ENCODE results near the gene UBQLNL. TPM values are rescaled to one million over a fixed set of nuclear protein-coding genes. Genes with fewer than 3 reads are reported as not detected.

UBQLNL gene
- total RNA-seq, 2 donors from 2014 or later: 0.52 to 4.3 TPM

- intact Hi-C loops (cut with DNase I): no loop called here
- no peaks in the 10 kb centered on the region for H3K9me3 ChIP-seq
- TF ChIP-seq CTCF (IDR thresholded peaks at IDR 0.05): no peak
- no peak for TF ChIP-seq POLR2A (IDR thresholded peaks at IDR 0.05)
Measured at GRCh38 chr11:5527716-5528115, 11.2 kb upstream of the UBQLNL start.

DNA sequence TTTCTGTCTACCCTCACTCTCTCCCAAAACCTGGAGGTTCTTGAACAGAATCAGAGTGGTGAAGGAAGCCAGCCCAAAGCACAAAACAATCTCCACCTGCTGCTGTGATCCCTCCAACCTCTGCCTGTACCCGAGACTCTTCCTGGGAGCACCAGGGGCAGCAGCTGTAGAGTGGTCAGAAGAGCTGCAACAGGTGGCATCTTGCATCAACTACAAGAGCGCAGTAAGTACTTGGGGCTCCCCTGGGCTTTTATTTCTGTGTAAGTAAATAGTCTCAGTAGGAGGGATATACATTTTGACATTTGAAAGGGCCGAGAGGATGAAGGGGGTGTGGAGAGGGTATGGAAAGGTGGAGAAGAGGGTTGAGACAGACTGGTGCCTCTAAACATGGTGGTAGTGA lies 8.3 kb upstream of the UBQLNL start:
- H3K36me3 ChIP-seq (replicated peaks in 1 of 2; ENCODE audit: insufficient read depth in 1 of 2, low read depth in 2 of 2): no peaks in the 10 kb centered on the region
- H3K27ac ChIP-seq: no peak overlapping the region
- ATAC-seq (no peak), DNase-seq (no peak)
- H3K27me3 ChIP-seq: no peaks in the 10 kb centered on the region
- no peak overlapping the region for H3K4me3 ChIP-seq
- intact Hi-C loops (cut with DNase I): no loop called here
- WGBS, 2 donors: 53 to 73% methylated on average over 3 of the region's 3 CpGs
- TF ChIP-seq POLR2A (IDR thresholded peaks at IDR 0.05) (no peak), CTCF (IDR thresholded peaks at IDR 0.05) (no peak)
- no peaks in the 10 kb centered on the region for H3K9me3 ChIP-seq
- H3K4me1 ChIP-seq: no peaks in the 10 kb centered on the region

More at GRCh38 chr11:5527716-5528115, 11.2 kb upstream of the UBQLNL start:
- H3K27me3 ChIP-seq: no peaks in the 10 kb centered on the region
- 85% methylated on average over 5 of the region's 5 CpGs; no CpG with 5 or more reads in 1 of the 2 donors for WGBS, 2 donors
- no peak for DNase-seq
- no peaks in the 10 kb centered on the region for H3K4me1 ChIP-seq
- no peaks in the 10 kb centered on the region for H3K36me3 ChIP-seq (replicated peaks in 1 of 2; ENCODE audit: insufficient read depth in 1 of 2, low read depth in 2 of 2)
- no peak overlapping the region for H3K27ac ChIP-seq
- ATAC-seq: no peak
- H3K4me3 ChIP-seq: no peak overlapping the region

- H3K4me1 ChIP-seq: no peaks in the 10 kb centered on the region
- intact Hi-C loops (cut with DNase I): no loop called here
- no peaks in the 10 kb centered on the region for H3K36me3 ChIP-seq (replicated peaks in 1 of 2; ENCODE audit: insufficient read depth in 1 of 2, low read depth in 2 of 2)
- H3K9me3 ChIP-seq: no peaks in the 10 kb centered on the region
- no peak overlapping the region for H3K4me3 ChIP-seq
- TF ChIP-seq POLR2A (IDR thresholded peaks at IDR 0.05) (no peak), CTCF (IDR thresholded peaks at IDR 0.05) (no peak)
- no peak overlapping the region for H3K27ac ChIP-seq
- WGBS, 2 donors: 88 to 96% methylated on average over 2 of the region's 2 CpGs
- DNase-seq (no peak), ATAC-seq (no peak)
- no peaks in the 10 kb centered on the region for H3K27me3 ChIP-seq
Measured at GRCh38 chr11:5522308-5522707, 5.8 kb upstream of the UBQLNL start.

DNA sequence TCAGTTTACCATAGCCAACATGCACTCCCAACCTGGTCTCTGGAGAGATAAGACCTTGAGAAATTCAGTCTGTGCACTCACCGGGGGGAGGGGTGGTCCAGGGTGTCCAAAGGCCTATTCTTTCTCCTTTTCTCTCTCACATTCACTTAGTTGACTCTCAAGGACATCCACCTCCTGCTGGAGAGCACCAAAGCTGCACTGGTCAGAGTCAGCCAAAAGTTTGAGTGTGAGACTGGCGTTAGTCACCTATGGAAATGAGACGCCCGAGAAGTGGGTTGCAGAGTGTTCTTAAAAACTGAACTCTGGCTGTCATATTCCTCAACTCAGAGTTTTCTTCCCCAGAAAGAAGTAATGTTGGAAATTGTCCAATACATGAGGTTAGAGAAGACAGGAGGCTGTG lies 5.0 kb upstream of the UBQLNL start:
- WGBS, 2 donors: 89 to 91% methylated on average over 4 of the region's 4 CpGs

More for the DNA sequence above, 5.0 kb upstream of the UBQLNL start:
- no peak for DNase-seq
- H3K36me3 ChIP-seq (replicated peaks in 1 of 2; ENCODE audit: insufficient read depth in 1 of 2, low read depth in 2 of 2): no peaks in the 10 kb centered on the region
- intact Hi-C loops (cut with DNase I): no loop called here
- H3K27ac ChIP-seq: no peak overlapping the region
- no peaks in the 10 kb centered on the region for H3K9me3 ChIP-seq
- ATAC-seq: no peak
- no peak overlapping the region for H3K4me3 ChIP-seq
- H3K27me3 ChIP-seq: no peaks in the 10 kb centered on the region
- TF ChIP-seq POLR2A (IDR thresholded peaks at IDR 0.05) (no peak), CTCF (IDR thresholded peaks at IDR 0.05) (no peak)
- H3K4me1 ChIP-seq: no peaks in the 10 kb centered on the region
